H9 (cell line): ENCODE results near the gene C3orf85. TPM values are rescaled to one million over a fixed set of nuclear protein-coding genes. Genes with fewer than 3 reads are reported as not detected.

Experiments used
- DNase-seq: peaks from one replicate; pipeline ENCODE4 v3.0.0-alpha.2; 2017
- H2AFZ ChIP-seq: one replicate; pipeline ENCODE4 v1.6.1; 2013; ENCODE audit warnings: mild to moderate bottlenecking, low read length, control low read depth, moderate library complexity
- H2AK5ac ChIP-seq: 2 replicates; pipeline ENCODE4 v1.6.1; 2013; ENCODE audit warnings: low read length, control low read depth, mixed read lengths; ENCODE audit not compliant: insufficient read length
- H2BK120ac ChIP-seq: one replicate; pipeline ENCODE4 v1.6.1; 2013; ENCODE audit warnings: low read depth, mild to moderate bottlenecking, low read length, control low read depth, inconsistent platforms; ENCODE audit not compliant: poor library complexity, severe bottlenecking
- H2BK12ac ChIP-seq: 2 replicates; pipeline ENCODE4 v1.6.1; 2013; ENCODE audit warnings: low read length, control low read depth, mixed read lengths, low read depth; ENCODE audit not compliant: insufficient read length
- H2BK15ac ChIP-seq: 2 replicates; pipeline ENCODE4 v1.6.1; 2013; ENCODE audit warnings: low read depth, low read length, control low read depth
- H2BK20ac ChIP-seq: one replicate; pipeline ENCODE4 v1.6.1; 2013; ENCODE audit warnings: low read depth, mild to moderate bottlenecking, low read length, control low read depth, inconsistent platforms; ENCODE audit not compliant: poor library complexity, severe bottlenecking
- H2BK5ac ChIP-seq: 2 replicates; pipeline ENCODE4 v1.6.1; 2013; ENCODE audit warnings: low read length, control low read depth, mixed read lengths; ENCODE audit not compliant: insufficient read length
- H3K14ac ChIP-seq: 2 replicates; pipeline ENCODE4 v1.6.1; 2013; ENCODE audit warnings: low read length, control low read depth; ENCODE audit not compliant: insufficient read depth
- H3K18ac ChIP-seq: 2 replicates; pipeline ENCODE4 v1.6.1; 2013; ENCODE audit warnings: low read depth, mild to moderate bottlenecking, mixed read lengths, low read length, control low read depth; ENCODE audit not compliant: insufficient read length
- H3K23ac ChIP-seq: 2 replicates; pipeline ENCODE4 v1.6.1; 2013; ENCODE audit warnings: low read length, control low read depth, mixed read lengths, low read depth; ENCODE audit not compliant: insufficient read length
- H3K23me2 ChIP-seq: 2 replicates; pipeline ENCODE4 v1.6.1; 2013; ENCODE audit warnings: low read depth, mild to moderate bottlenecking, mixed read lengths, low read length, control low read depth; ENCODE audit not compliant: insufficient read length, poor library complexity, severe bottlenecking
- H3K27ac ChIP-seq: 2 replicates; pipeline ENCODE4 v1.5.1; 2013; ENCODE audit warnings: low read length, control low read depth, mixed read lengths, low read depth; ENCODE audit not compliant: insufficient read length
- H3K27me3 ChIP-seq: 2 replicates; pipeline ENCODE4 v1.6.1; 2013; ENCODE audit warnings: low read length, control low read depth, inconsistent platforms; ENCODE audit not compliant: insufficient read depth
- H3K4ac ChIP-seq: 2 replicates; pipeline ENCODE4 v1.6.1; 2013; ENCODE audit warnings: low read depth, mild to moderate bottlenecking, control low read depth, inconsistent platforms, low read length, moderate library complexity
- H3K4me1 ChIP-seq: 2 replicates; pipeline ENCODE4 v1.6.1; 2013; ENCODE audit warnings: low read length, control low read depth, inconsistent platforms; ENCODE audit not compliant: insufficient read depth
- H3K4me2 ChIP-seq: 2 replicates; pipeline ENCODE4 v1.6.1; 2013; ENCODE audit warnings: low read length, control low read depth, mixed read lengths; ENCODE audit not compliant: insufficient read length, insufficient read depth
- H3K56ac ChIP-seq: 2 replicates; pipeline ENCODE4 v1.6.1; 2013; ENCODE audit warnings: low read depth, mild to moderate bottlenecking, mixed read lengths, low read length, control low read depth; ENCODE audit not compliant: insufficient read length
- H3K79me1 ChIP-seq: 2 replicates; pipeline ENCODE4 v1.6.1; 2013; ENCODE audit warnings: low read depth, mild to moderate bottlenecking, moderate library complexity, low read length, control low read depth, inconsistent platforms; ENCODE audit not compliant: insufficient read depth, poor library complexity, severe bottlenecking
- H3K79me2 ChIP-seq: 2 replicates; pipeline ENCODE4 v1.6.1; 2013; ENCODE audit warnings: low read length, control low read depth, inconsistent platforms; ENCODE audit not compliant: insufficient read depth
- H3K9ac ChIP-seq: 2 replicates; pipeline ENCODE4 v1.6.1; 2013; ENCODE audit warnings: low read length, control low read depth, mixed read lengths; ENCODE audit not compliant: insufficient read length; ENCODE audit errors: extremely low read depth
- H3K9me3 ChIP-seq: one replicate; pipeline ENCODE4 v1.6.1; 2013; ENCODE audit warnings: low read depth, low read length, inconsistent platforms; ENCODE audit not compliant: control insufficient read depth
- H3T11ph ChIP-seq: one replicate; pipeline ENCODE4 v1.6.1; 2013; ENCODE audit warnings: mild to moderate bottlenecking, low read length, control low read depth, inconsistent platforms
- H4K20me1 ChIP-seq: one replicate; pipeline ENCODE4 v1.6.1; 2013; ENCODE audit not compliant: control insufficient read depth, insufficient read length, insufficient read depth
- H4K5ac ChIP-seq: 2 replicates; pipeline ENCODE4 v1.6.1; 2013; ENCODE audit warnings: low read depth, mild to moderate bottlenecking, mixed read lengths, low read length, control low read depth; ENCODE audit not compliant: insufficient read length
- H4K8ac ChIP-seq: replicated peaks from 2 replicates; pipeline ENCODE4 v1.6.1; 2013; ENCODE audit warnings: low read length, control low read depth, mixed read lengths, low read depth; ENCODE audit not compliant: insufficient read length
- H4K91ac ChIP-seq: 2 replicates; pipeline ENCODE4 v1.6.1; 2013; ENCODE audit warnings: low read depth, mild to moderate bottlenecking, moderate library complexity, mixed read lengths, low read length, control low read depth; ENCODE audit not compliant: insufficient read length
- H3K27ac Mint-ChIP-seq, 3 experiments: 2 replicates in 2 of 3; 3 replicates in 1 of 3; pipeline ENCODE4 v1.8.0; 2020 to 2021; ENCODE audit warnings: mixed read lengths in 3 of 3, mild to moderate bottlenecking in 1 of 3, moderate library complexity in 1 of 3
- H3K27me3 Mint-ChIP-seq: 2 replicates; pipeline ENCODE4 v1.8.0; 2021; ENCODE audit warnings: low read depth, mild to moderate bottlenecking, moderate library complexity, mixed read lengths
- H3K36me3 Mint-ChIP-seq, 3 experiments: 2 replicates in 2 of 3; 3 replicates in 1 of 3; pipeline ENCODE4 v1.8.0; 2020 to 2021; ENCODE audit warnings: low read depth in 3 of 3, mixed read lengths in 3 of 3; ENCODE audit not compliant: insufficient read depth in 1 of 3
- H3K4me1 Mint-ChIP-seq, 2 experiments: 2 replicates each; pipeline ENCODE4 v1.8.0; 2020; ENCODE audit warnings: mixed read lengths in 2 of 2
- H3K4me3 Mint-ChIP-seq, 2 experiments: 2 replicates in 1 of 2; 3 replicates in 1 of 2; pipeline ENCODE4 v1.8.0; 2020 to 2021; ENCODE audit warnings: mild to moderate bottlenecking in 2 of 2, mixed read lengths in 2 of 2, moderate library complexity in 1 of 2
- H3K9me3 Mint-ChIP-seq, 2 experiments: 2 replicates in 1 of 2; 3 replicates in 1 of 2; pipeline ENCODE4 v1.8.0; 2020; ENCODE audit warnings: mild to moderate bottlenecking in 2 of 2, mixed read lengths in 2 of 2, moderate library complexity in 1 of 2
- WGBS: extraction: QIAGEN DNeasy Blood & Tissue Kit; methylation state at CpG from one replicate; pipeline ENCODE4 v1.1.7; 2013; ENCODE audit warnings: missing lambda C conversion rate, low lambda C conversion rate, mixed read lengths; ENCODE audit not compliant: insufficient read length; ENCODE audit errors: extremely low coverage; 5-methylcytosine and 5-hydroxymethylcytosine counted together
- total RNA-seq: library from RNA; stranded (reverse); gene quantifications from 2 replicates; pipeline ENCODE4 v1.2.1, GENCODE V29; 2021
- TF ChIP-seq, protein P1 (sequence below): fragments of 200-600 bp; sonication (generic); conservative IDR thresholded peaks from 3 replicates; pipeline ENCODE4 v1.8.0; 2021; ENCODE audit warnings: antibody characterized with exemption, mild to moderate bottlenecking

The C3orf85 gene
- total RNA-seq, 1 experiment from 2014 or later, result not detected

DNA sequence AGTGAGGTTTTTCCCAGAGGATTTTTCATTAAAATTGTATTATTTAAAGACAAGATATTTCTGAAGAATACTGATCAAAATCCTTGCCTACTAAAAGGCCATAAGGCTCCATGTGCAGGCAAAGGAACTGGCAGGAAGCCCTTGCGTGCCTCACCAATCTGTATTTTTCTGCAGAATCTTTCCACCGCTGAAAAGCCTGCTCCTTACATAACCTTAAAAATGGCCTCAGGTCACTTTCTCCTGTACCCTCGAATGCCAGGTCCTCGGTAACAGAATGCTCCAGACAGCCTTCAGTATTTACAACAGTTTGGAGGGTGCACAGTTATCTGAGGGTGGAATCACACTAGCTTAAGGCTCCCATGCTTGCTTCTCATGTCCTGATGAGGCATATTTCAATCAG lies 21.8 kb upstream of the C3orf85 start:
- Mint-ChIP-seq H3K27ac (no peak overlapping the region), H3K9me3 (no peaks in the 10 kb centered on the region)

More for the DNA sequence above, 21.8 kb upstream of the C3orf85 start:
- H4K5ac ChIP-seq, result no peak overlapping the region
- H3T11ph ChIP-seq, result no peak overlapping the region
- H3K56ac ChIP-seq, result no peak overlapping the region
- Mint-ChIP-seq H3K27me3 (no peaks in the 10 kb centered on the region), H3K36me3 (no peaks in the 10 kb centered on the region), H3K4me1 (no peaks in the 10 kb centered on the region), H3K4me3 (no peak overlapping the region)
- no peak overlapping the region for H4K8ac ChIP-seq
- no peak overlapping the region for H2BK5ac ChIP-seq
- WGBS, result no CpG with 5 or more reads among the region's 4 CpGs
- H4K20me1 ChIP-seq, result no peaks in the 10 kb centered on the region
- H3K79me2 ChIP-seq, result peaks cover 2% of the 10 kb centered on the region; the same call in 1 of the 2 replicates
- H2AFZ ChIP-seq, result no peak overlapping the region
- no peak for DNase-seq
- H3K27me3 ChIP-seq, result no peaks in the 10 kb centered on the region
- H3K79me1 ChIP-seq, result no peaks in the 10 kb centered on the region
- no peak overlapping the region for H4K91ac ChIP-seq
- no peak overlapping the region for H3K4ac ChIP-seq
- H3K23me2 ChIP-seq, result no peaks in the 10 kb centered on the region
- H2BK120ac ChIP-seq, result no peak overlapping the region
- TF ChIP-seq, protein P1, sequence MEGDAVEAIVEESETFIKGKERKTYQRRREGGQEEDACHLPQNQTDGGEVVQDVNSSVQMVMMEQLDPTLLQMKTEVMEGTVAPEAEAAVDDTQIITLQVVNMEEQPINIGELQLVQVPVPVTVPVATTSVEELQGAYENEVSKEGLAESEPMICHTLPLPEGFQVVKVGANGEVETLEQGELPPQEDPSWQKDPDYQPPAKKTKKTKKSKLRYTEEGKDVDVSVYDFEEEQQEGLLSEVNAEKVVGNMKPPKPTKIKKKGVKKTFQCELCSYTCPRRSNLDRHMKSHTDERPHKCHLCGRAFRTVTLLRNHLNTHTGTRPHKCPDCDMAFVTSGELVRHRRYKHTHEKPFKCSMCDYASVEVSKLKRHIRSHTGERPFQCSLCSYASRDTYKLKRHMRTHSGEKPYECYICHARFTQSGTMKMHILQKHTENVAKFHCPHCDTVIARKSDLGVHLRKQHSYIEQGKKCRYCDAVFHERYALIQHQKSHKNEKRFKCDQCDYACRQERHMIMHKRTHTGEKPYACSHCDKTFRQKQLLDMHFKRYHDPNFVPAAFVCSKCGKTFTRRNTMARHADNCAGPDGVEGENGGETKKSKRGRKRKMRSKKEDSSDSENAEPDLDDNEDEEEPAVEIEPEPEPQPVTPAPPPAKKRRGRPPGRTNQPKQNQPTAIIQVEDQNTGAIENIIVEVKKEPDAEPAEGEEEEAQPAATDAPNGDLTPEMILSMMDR, result no peak
- no peak overlapping the region for H3K9ac ChIP-seq
- no peak overlapping the region for H2BK15ac ChIP-seq
- H3K9me3 ChIP-seq, result no peaks in the 10 kb centered on the region
- H3K4me1 ChIP-seq, result no peaks in the 10 kb centered on the region
- no peak overlapping the region for H3K4me2 ChIP-seq
- H3K27ac ChIP-seq, result no peak overlapping the region
- no peak overlapping the region for H3K18ac ChIP-seq
- no peak overlapping the region for H3K23ac ChIP-seq
- no peak overlapping the region for H2AK5ac ChIP-seq
- no peak overlapping the region for H2BK20ac ChIP-seq
- no peak overlapping the region for H3K14ac ChIP-seq
- H2BK12ac ChIP-seq, result no peak overlapping the region
